HG03432 (cell line): ENCODE measurements around the gene HNF1A.

Experiments used
- ATAC-seq: cut with Tn5 transposase; IDR thresholded peaks from one replicate; pipeline ENCODE4 v1.9.1; 2021; ENCODE audit warnings: mild to moderate bottlenecking, moderate library complexity; ENCODE audit not compliant: unreplicated experiment

HNF1A gene

GRCh38 chr12:120984351-120984898, 6.1 kb downstream of the HNF1A start:
- no peak for ATAC-seq

DNA sequence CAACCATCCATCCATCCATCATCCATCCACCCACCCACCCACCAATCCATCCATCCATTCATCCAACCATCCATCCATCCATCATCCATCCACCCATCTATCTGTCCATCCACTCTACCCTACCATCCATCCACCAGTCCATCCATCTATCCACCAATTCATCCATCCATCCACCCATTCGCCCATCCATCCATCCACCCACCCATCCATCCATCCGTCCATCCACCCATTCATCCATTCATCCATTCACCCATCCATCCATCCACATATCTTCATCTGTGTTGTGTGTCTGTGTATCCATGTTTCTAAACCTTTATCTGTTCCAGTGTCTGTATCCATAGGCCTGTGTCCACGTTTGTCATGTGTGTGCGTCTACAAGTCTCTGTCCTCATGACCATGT, 9.9 kb downstream of the HNF1A start:
- no peak for ATAC-seq

DNA sequence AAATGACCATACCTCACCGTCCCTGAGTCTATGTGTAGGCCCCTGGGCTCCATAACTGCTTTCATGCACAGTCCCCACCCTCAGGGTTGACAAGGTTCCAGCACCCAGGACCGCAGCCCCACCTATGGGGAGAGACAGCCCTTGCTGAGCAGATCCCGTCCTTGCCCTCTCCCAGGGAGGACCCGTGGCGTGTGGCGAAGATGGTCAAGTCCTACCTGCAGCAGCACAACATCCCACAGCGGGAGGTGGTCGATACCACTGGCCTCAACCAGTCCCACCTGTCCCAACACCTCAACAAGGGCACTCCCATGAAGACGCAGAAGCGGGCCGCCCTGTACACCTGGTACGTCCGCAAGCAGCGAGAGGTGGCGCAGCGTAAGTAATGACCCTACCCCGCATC, 10.3 kb downstream of the HNF1A start:
- no peak for ATAC-seq

DNA sequence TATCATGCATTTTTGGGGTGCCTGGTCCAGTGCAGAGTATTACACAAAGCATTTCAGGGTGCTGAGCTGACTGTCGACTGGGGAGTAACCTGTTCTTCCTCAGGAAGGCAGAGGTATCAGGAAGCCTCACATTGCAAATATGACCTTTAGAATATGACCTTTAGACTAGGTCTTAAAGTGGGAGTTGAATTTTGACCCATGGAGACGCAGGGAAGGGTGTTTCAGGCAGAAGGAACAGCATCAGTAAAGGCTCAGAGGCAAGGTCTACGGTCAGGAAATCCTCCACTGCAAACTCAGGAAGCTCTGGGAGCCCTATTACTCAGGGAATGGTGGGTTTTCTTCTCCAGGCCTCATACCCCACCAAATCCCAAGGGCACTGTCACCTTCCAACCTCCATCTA, 11.3 kb downstream of the HNF1A start:
- no peak for ATAC-seq

DNA sequence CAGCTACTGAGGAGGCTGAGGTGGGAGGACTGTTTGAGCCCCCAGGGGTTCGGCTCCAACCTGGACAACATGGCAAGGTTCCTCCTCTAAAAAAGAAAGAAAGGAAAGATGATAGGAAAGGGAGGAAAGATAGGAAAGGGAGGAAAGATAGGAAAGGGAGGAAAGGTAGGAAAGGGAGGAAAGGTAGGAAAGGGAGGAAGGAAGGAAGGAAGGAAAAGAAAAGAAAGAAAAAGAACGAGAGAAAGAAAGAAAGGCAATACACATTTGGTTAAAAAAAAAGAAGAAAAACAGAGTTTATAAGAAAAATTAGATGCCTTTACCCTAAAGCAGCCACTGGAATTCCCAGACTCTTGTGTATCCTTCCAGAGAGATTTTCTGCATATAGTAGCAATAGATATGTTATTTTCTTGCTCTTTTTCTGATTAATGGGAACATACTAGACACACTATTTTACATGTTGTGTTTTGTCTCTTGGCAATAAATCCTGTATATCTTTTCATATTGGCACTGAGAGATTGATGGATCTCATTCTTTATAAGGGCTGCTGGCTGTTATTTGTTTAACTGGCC, 12.2 kb downstream of the HNF1A start:
- no peak for ATAC-seq

- no peak for ATAC-seq
Observed at GRCh38 chr12:120991965-120992364, 13.6 kb downstream of the HNF1A start.

DNA sequence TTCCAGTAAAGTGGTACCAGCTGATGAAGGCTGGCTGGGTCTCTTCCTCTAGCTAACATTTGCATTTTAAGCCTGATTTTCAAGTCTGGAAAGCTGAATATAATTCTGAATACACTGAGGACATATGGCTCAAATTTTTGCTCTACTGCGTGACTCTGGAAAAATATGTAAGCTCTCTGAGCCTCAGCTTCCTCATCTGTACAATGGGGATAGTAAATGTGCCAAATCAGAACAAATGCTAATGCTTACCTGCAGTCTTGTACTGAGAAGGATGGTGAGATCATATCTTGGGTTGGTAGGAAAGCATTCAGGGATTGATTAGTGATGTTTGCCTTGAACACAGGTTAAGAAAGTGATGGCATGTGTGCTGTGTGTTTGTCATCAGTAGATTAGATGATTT, 14.6 kb downstream of the HNF1A start:
- no peak for ATAC-seq

- no peak for ATAC-seq
Observed at GRCh38 chr12:120993496-120993895, 15.2 kb downstream of the HNF1A start.

GRCh38 chr12:120994059-120994458, 15.7 kb downstream of the HNF1A start:
- no peak for ATAC-seq

GRCh38 chr12:120994589-120995337, 16.4 kb downstream of the HNF1A start:
- no peak for ATAC-seq

- ATAC-seq = no peak
Observed at GRCh38 chr12:120996133-120996746, 17.9 kb downstream of the HNF1A start.

DNA sequence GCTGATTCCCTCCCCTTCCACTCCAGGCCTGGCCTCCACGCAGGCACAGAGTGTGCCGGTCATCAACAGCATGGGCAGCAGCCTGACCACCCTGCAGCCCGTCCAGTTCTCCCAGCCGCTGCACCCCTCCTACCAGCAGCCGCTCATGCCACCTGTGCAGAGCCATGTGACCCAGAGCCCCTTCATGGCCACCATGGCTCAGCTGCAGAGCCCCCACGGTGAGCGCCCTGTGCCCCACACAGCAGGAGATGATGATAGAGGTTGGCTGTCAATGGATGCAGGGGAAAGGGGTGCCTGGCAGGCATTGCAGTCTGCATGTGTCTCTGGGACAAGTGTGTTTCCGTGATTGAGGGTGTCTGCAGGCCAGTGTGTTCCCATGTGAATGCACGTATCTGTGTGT, 19.1 kb downstream of the HNF1A start:
- no peak for ATAC-seq

- no peak for ATAC-seq
Observed at GRCh38 chr12:120998435-120998834, 20.1 kb downstream of the HNF1A start.

- no peak for ATAC-seq
Observed at GRCh38 chr12:120999191-121000120, 21.1 kb downstream of the HNF1A start.

DNA sequence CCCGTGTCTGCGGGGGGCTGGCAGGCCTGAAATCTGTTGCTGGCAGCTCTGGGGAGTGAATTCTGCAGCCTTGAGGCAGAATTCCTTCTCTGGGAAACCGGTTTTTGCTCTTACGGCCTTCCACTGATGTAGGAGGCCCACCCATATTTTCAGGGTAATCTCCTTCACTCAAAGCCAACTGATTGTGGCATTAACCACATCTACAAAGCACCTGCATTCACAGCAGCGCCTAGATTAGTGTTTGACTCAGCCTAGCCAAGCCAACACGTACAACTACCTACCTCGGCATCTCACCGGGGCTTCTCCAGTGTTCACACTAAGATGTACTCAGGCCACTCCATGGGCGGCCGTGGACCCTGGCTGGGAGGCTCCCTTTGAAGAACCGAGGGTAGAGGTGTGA, 22.2 kb downstream of the HNF1A start:
- ATAC-seq = no peak

- no peak for ATAC-seq
Observed at GRCh38 chr12:121001060-121001459, 22.7 kb downstream of the HNF1A start.

DNA sequence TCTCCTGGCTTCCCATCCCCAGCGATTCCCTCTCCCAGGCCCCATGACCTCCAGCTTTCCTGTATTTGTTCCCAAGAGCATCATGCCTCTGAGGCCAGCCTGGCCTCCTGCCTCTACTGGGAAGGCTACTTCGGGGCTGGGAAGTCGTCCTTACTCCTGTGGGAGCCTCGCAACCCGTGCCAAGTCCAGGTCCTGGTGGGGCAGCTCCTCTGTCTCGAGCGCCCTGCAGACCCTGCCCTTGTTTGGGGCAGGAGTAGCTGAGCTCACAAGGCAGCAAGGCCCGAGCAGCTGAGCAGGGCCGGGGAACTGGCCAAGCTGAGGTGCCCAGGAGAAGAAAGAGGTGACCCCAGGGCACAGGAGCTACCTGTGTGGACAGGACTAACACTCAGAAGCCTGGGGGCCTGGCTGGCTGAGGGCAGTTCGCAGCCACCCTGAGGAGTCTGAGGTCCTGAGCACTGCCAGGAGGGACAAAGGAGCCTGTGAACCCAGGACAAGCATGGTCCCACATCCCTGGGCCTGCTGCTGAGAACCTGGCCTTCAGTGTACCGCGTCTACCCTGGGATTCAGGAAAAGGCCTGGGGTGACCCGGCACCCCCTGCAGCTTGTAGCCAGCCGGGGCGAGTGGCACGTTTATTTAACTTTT, 23.6 kb downstream of the HNF1A start:
- no peak for ATAC-seq

DNA sequence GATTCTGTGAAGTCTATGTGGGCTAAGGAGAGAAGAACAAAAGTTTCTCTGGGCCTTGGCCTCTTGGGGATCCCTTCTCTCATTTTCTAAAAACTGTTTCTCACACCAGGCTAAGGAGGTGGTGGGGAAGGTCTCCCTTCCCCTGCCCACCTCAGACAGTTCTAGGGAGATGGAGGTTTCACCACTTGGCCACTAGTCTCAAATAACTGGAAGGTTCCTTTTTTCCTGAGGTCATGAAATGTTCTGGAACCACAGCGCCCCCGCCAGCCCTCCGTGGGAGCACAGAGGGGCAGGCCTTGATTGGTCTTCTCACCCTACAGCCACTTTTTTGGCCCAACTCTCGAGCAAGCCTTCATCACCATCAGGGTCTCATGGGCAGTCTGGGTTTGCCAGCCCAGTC, 25.3 kb downstream of the HNF1A start:
- ATAC-seq = no peak

- no peak for ATAC-seq
Observed at GRCh38 chr12:121004253-121004815, 26.0 kb downstream of the HNF1A start.

DNA sequence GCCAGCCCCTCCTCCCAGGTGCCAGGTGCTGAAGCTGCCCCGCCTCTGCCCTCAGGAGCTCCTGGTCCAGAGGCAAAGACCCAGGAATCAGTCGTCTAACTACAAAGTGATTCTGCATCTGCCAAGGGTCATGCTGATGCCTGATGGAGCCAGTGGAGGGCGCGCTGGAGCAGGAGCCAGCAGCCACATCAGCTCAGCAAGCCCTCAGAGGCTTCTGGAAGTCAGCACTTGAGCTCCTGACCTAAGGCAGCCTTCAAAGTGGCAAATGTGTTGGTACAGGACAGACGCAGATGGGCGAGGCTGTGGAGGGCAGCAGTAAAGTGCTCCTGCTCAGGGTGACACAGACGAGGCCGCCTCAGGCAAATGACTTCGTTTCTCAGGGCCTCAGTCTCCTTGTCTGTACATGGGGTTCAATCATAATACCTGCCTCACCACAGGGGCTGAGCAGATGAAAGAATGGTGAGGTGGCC, 27.0 kb downstream of the HNF1A start:
- ATAC-seq = no peak
